ENCODE results near the gene TIMM44. TPM values are rescaled to one million over a fixed set of nuclear protein-coding genes. Genes with fewer than 3 reads are reported as not detected.

TIMM44 gene
- total RNA-seq, 1 experiment from 2014 or later: 57.8 TPM

DNA sequence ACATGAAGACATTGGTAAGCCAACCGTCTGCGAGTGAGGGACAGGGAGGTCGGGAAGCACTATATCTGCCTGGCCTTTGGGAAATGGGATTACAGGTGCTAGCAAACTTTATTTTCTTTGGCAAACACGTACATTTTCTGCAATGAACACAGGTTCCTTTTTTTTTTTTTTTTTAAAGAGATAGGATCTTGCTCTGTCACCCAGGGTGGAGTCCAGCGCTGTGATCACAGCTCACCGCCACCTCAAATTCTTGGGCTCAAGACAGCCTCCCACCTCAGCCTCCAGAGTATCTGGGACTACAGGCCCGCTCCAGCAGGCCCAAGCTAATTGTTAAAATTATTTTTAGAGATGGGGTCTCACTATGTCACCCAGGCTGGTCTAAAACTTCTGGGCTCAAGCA is 37.7 kb upstream of the TIMM44 start:
- DNase-seq: no peak
- peaks cover 17% of the 10 kb centered on the region for H3K36me3 Mint-ChIP-seq (ENCODE audit: insufficient read depth, unreplicated experiment)
- intact Hi-C loops (cut with micrococcal nuclease; ENCODE audit: unreplicated experiment): no loop called here
- no peaks in the 10 kb centered on the region for H3K9me3 Mint-ChIP-seq (ENCODE audit: low read depth, unreplicated experiment)
- no peak overlapping the region for H3K27ac Mint-ChIP-seq (ENCODE audit: unreplicated experiment)
- H3K4me1 Mint-ChIP-seq (ENCODE audit: low read depth, unreplicated experiment): no peaks in the 10 kb centered on the region
- H3K4me3 Mint-ChIP-seq (ENCODE audit: low read depth, unreplicated experiment): no peak overlapping the region
- TF ChIP-seq CTCF (IDR thresholded peaks at IDR 0.05; ENCODE audit: unreplicated experiment): no peak
- BruUV-seq (replicated peaks): no TSS peak
- CTCF ChIA-PET: interaction anchor here (0.6 kb wide), 1 partner anchor 25 kb away, joined by 3 read pairs; the partner anchor contains the start of gene ELAVL1
- H3K27me3 Mint-ChIP-seq (ENCODE audit: unreplicated experiment): no peaks in the 10 kb centered on the region

GRCh38 chr19:7980635-7981121 is 37.2 kb upstream of the TIMM44 start:
- Mint-ChIP-seq H3K27me3 (ENCODE audit: unreplicated experiment) (no peaks in the 10 kb centered on the region), H3K4me1 (ENCODE audit: low read depth, unreplicated experiment) (no peaks in the 10 kb centered on the region), H3K4me3 (ENCODE audit: low read depth, unreplicated experiment) (no peak overlapping the region), H3K36me3 (ENCODE audit: insufficient read depth, unreplicated experiment) (peaks cover 17% of the 10 kb centered on the region), H3K27ac (ENCODE audit: unreplicated experiment) (no peak overlapping the region), H3K9me3 (ENCODE audit: low read depth, unreplicated experiment) (no peaks in the 10 kb centered on the region)
- DNase-seq: no peak
- intact Hi-C loops (cut with micrococcal nuclease; ENCODE audit: unreplicated experiment): no loop called here
- CTCF ChIA-PET: no interaction called here
- BruUV-seq (replicated peaks): no TSS peak
- TF ChIP-seq CTCF (IDR thresholded peaks at IDR 0.05; ENCODE audit: unreplicated experiment): no peak

GRCh38 chr19:7980168-7980567 is 36.7 kb upstream of the TIMM44 start:
- intact Hi-C loops (cut with micrococcal nuclease; ENCODE audit: unreplicated experiment): no loop called here
- no peak for DNase-seq
- peaks cover 17% of the 10 kb centered on the region for H3K36me3 Mint-ChIP-seq (ENCODE audit: insufficient read depth, unreplicated experiment)
- BruUV-seq (replicated peaks): no TSS peak
- no peaks in the 10 kb centered on the region for H3K4me1 Mint-ChIP-seq (ENCODE audit: low read depth, unreplicated experiment)
- no peaks in the 10 kb centered on the region for H3K9me3 Mint-ChIP-seq (ENCODE audit: low read depth, unreplicated experiment)
- H3K27me3 Mint-ChIP-seq (ENCODE audit: unreplicated experiment): no peaks in the 10 kb centered on the region
- TF ChIP-seq CTCF (IDR thresholded peaks at IDR 0.05; ENCODE audit: unreplicated experiment): no peak
- CTCF ChIA-PET: no interaction called here
- no peak overlapping the region for H3K4me3 Mint-ChIP-seq (ENCODE audit: low read depth, unreplicated experiment)
- no peak overlapping the region for H3K27ac Mint-ChIP-seq (ENCODE audit: unreplicated experiment)

DNA sequence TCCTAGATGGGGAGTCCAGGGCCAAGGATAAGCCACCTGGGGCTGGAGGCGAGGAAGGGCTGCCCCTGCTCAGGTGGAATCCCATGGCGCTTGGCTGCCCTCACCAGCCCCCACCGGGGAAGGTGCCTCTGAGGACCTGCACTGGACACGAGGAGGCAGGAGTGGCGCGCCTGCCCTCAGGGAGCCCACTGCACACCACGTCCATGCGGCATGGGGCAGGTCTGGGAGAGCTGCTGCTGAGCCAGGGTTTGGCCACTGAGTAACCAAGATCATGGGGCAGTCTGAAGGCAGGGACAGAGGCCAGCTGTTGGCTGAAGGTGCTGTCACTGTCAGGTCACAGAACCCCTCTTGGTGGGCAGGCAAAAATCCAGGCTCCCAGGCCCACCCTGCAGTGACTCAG is 36.1 kb upstream of the TIMM44 start:
- H3K4me1 Mint-ChIP-seq (ENCODE audit: low read depth, unreplicated experiment): no peaks in the 10 kb centered on the region
- H3K36me3 Mint-ChIP-seq (ENCODE audit: insufficient read depth, unreplicated experiment): peaks cover 19% of the 10 kb centered on the region
- H3K9me3 Mint-ChIP-seq (ENCODE audit: low read depth, unreplicated experiment): no peaks in the 10 kb centered on the region
- intact Hi-C loops (cut with micrococcal nuclease; ENCODE audit: unreplicated experiment): no loop called here
- BruUV-seq (replicated peaks): no TSS peak
- DNase-seq: no peak
- no peak for TF ChIP-seq CTCF (IDR thresholded peaks at IDR 0.05; ENCODE audit: unreplicated experiment)
- H3K27ac Mint-ChIP-seq (ENCODE audit: unreplicated experiment): no peak overlapping the region
- H3K27me3 Mint-ChIP-seq (ENCODE audit: unreplicated experiment): no peaks in the 10 kb centered on the region
- CTCF ChIA-PET: no interaction called here
- no peak overlapping the region for H3K4me3 Mint-ChIP-seq (ENCODE audit: low read depth, unreplicated experiment)

All from Calu3 (cell line).